ENCODE data around the gene MIOS.

DNA sequence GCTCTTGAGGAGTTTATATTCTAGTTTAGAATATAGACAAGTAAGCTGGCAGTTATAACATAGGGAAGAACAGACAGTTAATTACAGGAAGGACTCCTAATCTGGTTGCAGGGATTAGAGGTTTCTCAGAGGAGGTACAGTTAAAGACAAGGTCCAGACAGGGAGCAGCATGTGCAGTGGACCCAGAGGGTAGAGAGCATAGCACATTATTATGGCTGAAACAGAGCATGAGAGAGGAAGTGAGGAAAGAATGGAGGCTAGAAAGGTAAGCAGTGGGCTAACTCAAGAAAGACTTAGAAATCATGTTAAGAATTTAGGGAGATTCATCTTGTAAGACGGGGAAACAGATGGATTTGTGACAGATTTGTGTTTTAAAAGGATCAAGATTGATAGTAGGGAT is 9.7 kb downstream of the MIOS start:
- TF ChIP-seq POLR2A (IDR thresholded peaks at IDR 0.05) = no peak
- TF ChIP-seq, protein P1, sequence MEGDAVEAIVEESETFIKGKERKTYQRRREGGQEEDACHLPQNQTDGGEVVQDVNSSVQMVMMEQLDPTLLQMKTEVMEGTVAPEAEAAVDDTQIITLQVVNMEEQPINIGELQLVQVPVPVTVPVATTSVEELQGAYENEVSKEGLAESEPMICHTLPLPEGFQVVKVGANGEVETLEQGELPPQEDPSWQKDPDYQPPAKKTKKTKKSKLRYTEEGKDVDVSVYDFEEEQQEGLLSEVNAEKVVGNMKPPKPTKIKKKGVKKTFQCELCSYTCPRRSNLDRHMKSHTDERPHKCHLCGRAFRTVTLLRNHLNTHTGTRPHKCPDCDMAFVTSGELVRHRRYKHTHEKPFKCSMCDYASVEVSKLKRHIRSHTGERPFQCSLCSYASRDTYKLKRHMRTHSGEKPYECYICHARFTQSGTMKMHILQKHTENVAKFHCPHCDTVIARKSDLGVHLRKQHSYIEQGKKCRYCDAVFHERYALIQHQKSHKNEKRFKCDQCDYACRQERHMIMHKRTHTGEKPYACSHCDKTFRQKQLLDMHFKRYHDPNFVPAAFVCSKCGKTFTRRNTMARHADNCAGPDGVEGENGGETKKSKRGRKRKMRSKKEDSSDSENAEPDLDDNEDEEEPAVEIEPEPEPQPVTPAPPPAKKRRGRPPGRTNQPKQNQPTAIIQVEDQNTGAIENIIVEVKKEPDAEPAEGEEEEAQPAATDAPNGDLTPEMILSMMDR (IDR thresholded peaks at IDR 0.05) = no peak
